GM21528 (cell line): ENCODE results near the gene CYB561.
"Not testable (repeated sequence)": the region's sequence is repeated elsewhere in the genome, so short reads cannot be mapped to it uniquely, and the experiment has no call there.

ENCODE experiments used
- ATAC-seq: cut with Tn5 transposase; IDR thresholded peaks from one replicate; pipeline ENCODE4 v1.9.1; 2021; ENCODE audit warnings: mild to moderate bottlenecking, moderate library complexity; ENCODE audit not compliant: unreplicated experiment, low FRiP score

CYB561 gene

GRCh38 chr17:63479495-63480184, 33.5 kb upstream of the CYB561 start:
- ATAC-seq, result no peak

- peak; percentile 73 for ATAC-seq
Observed at GRCh38 chr17:63478814-63479494, 32.8 kb upstream of the CYB561 start.

GRCh38 chr17:63477480-63478440, 31.7 kb upstream of the CYB561 start:
- no peak for ATAC-seq

- peak; percentile 58 for ATAC-seq
Observed at GRCh38 chr17:63476854-63477479, 30.9 kb upstream of the CYB561 start, which contains the start of gene ACE. TSS of gene ACE (plus strand) at chr17:63477061. CDS start at chr17:63477095, 34 bp downstream.

GRCh38 chr17:63476459-63476853, 30.4 kb upstream of the CYB561 start:
- ATAC-seq, result no peak

- no peak for ATAC-seq
Observed at GRCh38 chr17:63475491-63476412, 29.6 kb upstream of the CYB561 start.

- ATAC-seq, result no peak
Observed at GRCh38 chr17:63474586-63475460, 28.7 kb upstream of the CYB561 start.

GRCh38 chr17:63474174-63474573, 28.1 kb upstream of the CYB561 start:
- no peak for ATAC-seq

GRCh38 chr17:63468099-63468498, 22.0 kb upstream of the CYB561 start:
- ATAC-seq, result not testable (repeated sequence)

- no peak for ATAC-seq
Observed at GRCh38 chr17:63464691-63465236, 18.7 kb upstream of the CYB561 start.

- ATAC-seq, result no peak
Observed at GRCh38 chr17:63463771-63464170, 17.7 kb upstream of the CYB561 start.

- no peak for ATAC-seq
Observed at GRCh38 chr17:63460018-63460417, 13.9 kb upstream of the CYB561 start.

- no peak for ATAC-seq
Observed at GRCh38 chr17:63458478-63458877, 12.4 kb upstream of the CYB561 start.

GRCh38 chr17:63455417-63455816, 9.3 kb upstream of the CYB561 start:
- ATAC-seq, result no peak

GRCh38 chr17:63454915-63455314, 8.8 kb upstream of the CYB561 start:
- ATAC-seq, result no peak

GRCh38 chr17:63454357-63454756, 8.3 kb upstream of the CYB561 start:
- not testable (repeated sequence) for ATAC-seq

GRCh38 chr17:63452962-63453551, 7.0 kb upstream of the CYB561 start:
- no peak for ATAC-seq
